HepG2 (cell line): ENCODE measurements around the gene CTSA. TPM values are rescaled to one million over a fixed set of nuclear protein-coding genes. Genes with fewer than 3 reads are reported as not detected.

Source experiments
- AGO2 ChIP-seq: fragments of 200-400 bp; formaldehyde crosslinking; optimal IDR thresholded peaks from 2 replicates; pipeline ENCODE3; 2017; ENCODE audit warnings: mild to moderate bottlenecking, low read depth, low read length, moderate library complexity
- AKAP8 ChIP-seq: sonication (generic); formaldehyde crosslinking; IDR thresholded peaks from 2 replicates; pipeline ENCODE4 v1.5.1; 2020; ENCODE audit warnings: mild to moderate bottlenecking, missing genetic modification reagents
- CBFB ChIP-seq: sonication (generic); formaldehyde crosslinking; IDR thresholded peaks from 2 replicates; pipeline ENCODE4 v1.4.0; 2020; ENCODE audit warnings: missing genetic modification reagents
- HMGA1 ChIP-seq: sonication (generic); formaldehyde crosslinking; conservative IDR thresholded peaks from 2 replicates; pipeline ENCODE4 v1.4.0; 2020; ENCODE audit warnings: missing genetic modification reagents
- RORA ChIP-seq: sonication (generic); formaldehyde crosslinking; IDR thresholded peaks from 2 replicates; pipeline ENCODE4 v1.5.0; 2020; ENCODE audit warnings: mild to moderate bottlenecking, missing genetic modification reagents, moderate library complexity
- SMARCE1 ChIP-seq: fragments of 450-650 bp; IDR thresholded peaks from 2 replicates; pipeline ENCODE4 v1.6.1; 2017; ENCODE audit warnings: borderline replicate concordance
- SUZ12 ChIP-seq: fragments of 150-350 bp; IDR thresholded peaks from 2 replicates; pipeline ENCODE4 v1.6.1; 2014; ENCODE audit warnings: low read depth, low read length
- ZEB1 ChIP-seq: IDR thresholded peaks from 2 replicates; pipeline ENCODE4 v1.6.1; 2012; ENCODE audit warnings: mild to moderate bottlenecking, low read depth, inconsistent platforms; ENCODE audit not compliant: insufficient replicate concordance
- ZNF121 ChIP-seq: sonication (generic); formaldehyde crosslinking; IDR thresholded peaks from 2 replicates; pipeline ENCODE4 v1.5.0; 2020; ENCODE audit warnings: mild to moderate bottlenecking, missing genetic modification reagents
- ZNF557 ChIP-seq: sonication (generic); formaldehyde crosslinking; IDR thresholded peaks from 2 replicates; pipeline ENCODE4 v1.4.0; 2020; ENCODE audit warnings: missing genetic modification reagents
- polyA plus RNA-seq, 8 experiments: library from polyadenylated mRNA; depleted of rRNA in 3 of 8; stranded (reverse) in 7 of 8; unstranded in 1 of 8; fragments of >200 nt; fragmentation: Illumina TruSeq in 4 of 8; extraction: Trizol in 4 of 8; gene quantifications; 2 replicates each; pipeline versions ENCODE4 v1.2.1 to v1.2.3, GENCODE V29; 2011 to 2016; ENCODE audit warnings: low read depth in 4 of 8, missing spikeins in 1 of 8, mixed read lengths in 1 of 8; ENCODE audit not compliant: insufficient read depth in 1 of 8
- total RNA-seq, 5 experiments: library from RNA; depleted of rRNA; stranded (reverse); fragments of >200 nt; fragmentation: Illumina TruSeq; extraction: Trizol; gene quantifications; 2 replicates each; pipeline ENCODE4 v1.2.3, GENCODE V29; 2016; ENCODE audit warnings: low read depth in 1 of 5
- TF ChIP-seq, protein P1 (sequence below): sonication (generic); formaldehyde crosslinking; IDR thresholded peaks from 2 replicates; pipeline ENCODE4 v1.5.1; 2020; ENCODE audit warnings: mild to moderate bottlenecking, missing genetic modification reagents, moderate library complexity
- TF ChIP-seq, protein P2 (sequence below): conservative IDR thresholded peaks from 2 replicates; pipeline ENCODE4 v1.6.1; 2018; ENCODE audit warnings: missing genetic modification reagents
- TF ChIP-seq, protein P3 (sequence below): sonication (generic); formaldehyde crosslinking; IDR thresholded peaks from 2 replicates; pipeline ENCODE4 v1.4.0; 2020; ENCODE audit warnings: missing genetic modification reagents
- TF ChIP-seq, protein P4 (sequence below): sonication (generic); formaldehyde crosslinking; IDR thresholded peaks from 2 replicates; pipeline ENCODE4; 2020; ENCODE audit warnings: missing genetic modification reagents, mild to moderate bottlenecking, borderline replicate concordance

The CTSA gene
- total and polyA plus RNA-seq, 2 of the 13 experiments (the other 11 are each of a cell fraction or from before 2014, with no cell fraction given): 202 to 231 TPM

DNA sequence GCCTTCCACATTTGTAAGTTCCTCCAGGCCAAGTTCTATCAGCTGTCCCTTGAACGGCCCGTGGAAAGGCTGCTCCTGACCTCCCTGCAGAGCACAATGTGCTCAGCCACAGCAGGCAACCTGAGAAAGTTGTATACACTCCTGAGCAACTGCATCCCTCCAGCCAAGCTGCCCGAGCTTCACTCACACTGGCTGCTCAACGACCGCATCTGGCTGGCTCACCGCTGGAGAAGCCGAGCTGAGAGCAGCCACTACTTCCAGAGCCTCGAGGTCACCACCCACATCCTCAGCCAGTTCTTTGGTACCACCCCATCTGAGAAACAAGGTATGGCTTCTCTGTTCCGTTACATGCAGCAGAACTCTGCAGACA is 8.1 kb upstream of the CTSA start (continued):
- TF ChIP-seq, protein P1, sequence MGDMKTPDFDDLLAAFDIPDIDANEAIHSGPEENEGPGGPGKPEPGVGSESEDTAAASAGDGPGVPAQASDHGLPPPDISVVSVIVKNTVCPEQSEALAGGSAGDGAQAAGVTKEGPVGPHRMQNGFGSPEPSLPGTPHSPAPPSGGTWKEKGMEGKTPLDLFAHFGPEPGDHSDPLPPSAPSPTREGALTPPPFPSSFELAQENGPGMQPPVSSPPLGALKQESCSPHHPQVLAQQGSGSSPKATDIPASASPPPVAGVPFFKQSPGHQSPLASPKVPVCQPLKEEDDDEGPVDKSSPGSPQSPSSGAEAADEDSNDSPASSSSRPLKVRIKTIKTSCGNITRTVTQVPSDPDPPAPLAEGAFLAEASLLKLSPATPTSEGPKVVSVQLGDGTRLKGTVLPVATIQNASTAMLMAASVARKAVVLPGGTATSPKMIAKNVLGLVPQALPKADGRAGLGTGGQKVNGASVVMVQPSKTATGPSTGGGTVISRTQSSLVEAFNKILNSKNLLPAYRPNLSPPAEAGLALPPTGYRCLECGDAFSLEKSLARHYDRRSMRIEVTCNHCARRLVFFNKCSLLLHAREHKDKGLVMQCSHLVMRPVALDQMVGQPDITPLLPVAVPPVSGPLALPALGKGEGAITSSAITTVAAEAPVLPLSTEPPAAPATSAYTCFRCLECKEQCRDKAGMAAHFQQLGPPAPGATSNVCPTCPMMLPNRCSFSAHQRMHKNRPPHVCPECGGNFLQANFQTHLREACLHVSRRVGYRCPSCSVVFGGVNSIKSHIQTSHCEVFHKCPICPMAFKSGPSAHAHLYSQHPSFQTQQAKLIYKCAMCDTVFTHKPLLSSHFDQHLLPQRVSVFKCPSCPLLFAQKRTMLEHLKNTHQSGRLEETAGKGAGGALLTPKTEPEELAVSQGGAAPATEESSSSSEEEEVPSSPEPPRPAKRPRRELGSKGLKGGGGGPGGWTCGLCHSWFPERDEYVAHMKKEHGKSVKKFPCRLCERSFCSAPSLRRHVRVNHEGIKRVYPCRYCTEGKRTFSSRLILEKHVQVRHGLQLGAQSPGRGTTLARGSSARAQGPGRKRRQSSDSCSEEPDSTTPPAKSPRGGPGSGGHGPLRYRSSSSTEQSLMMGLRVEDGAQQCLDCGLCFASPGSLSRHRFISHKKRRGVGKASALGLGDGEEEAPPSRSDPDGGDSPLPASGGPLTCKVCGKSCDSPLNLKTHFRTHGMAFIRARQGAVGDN (CRISPR knock-in tag): 0 out of 2 replicates have a peak, but pooled peaks have one; percentile 9
- TF ChIP-seq AKAP8 (CRISPR knock-in tag) (no peak), SMARCE1 (no peak), ZNF557 (CRISPR knock-in tag) (no peak), ZEB1 (no peak), AGO2 (no peak), RORA (CRISPR knock-in tag) (no peak), HMGA1 (no peak), CBFB (CRISPR knock-in tag) (no peak), SUZ12 (no peak), ZNF121 (CRISPR knock-in tag) (no peak)
- TF ChIP-seq, protein P2, sequence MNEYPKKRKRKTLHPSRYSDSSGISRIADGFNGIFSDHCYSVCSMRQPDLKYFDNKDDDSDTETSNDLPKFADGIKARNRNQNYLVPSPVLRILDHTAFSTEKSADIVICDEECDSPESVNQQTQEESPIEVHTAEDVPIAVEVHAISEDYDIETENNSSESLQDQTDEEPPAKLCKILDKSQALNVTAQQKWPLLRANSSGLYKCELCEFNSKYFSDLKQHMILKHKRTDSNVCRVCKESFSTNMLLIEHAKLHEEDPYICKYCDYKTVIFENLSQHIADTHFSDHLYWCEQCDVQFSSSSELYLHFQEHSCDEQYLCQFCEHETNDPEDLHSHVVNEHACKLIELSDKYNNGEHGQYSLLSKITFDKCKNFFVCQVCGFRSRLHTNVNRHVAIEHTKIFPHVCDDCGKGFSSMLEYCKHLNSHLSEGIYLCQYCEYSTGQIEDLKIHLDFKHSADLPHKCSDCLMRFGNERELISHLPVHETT (CRISPR knock-in tag): no peak
- TF ChIP-seq, protein P3, sequence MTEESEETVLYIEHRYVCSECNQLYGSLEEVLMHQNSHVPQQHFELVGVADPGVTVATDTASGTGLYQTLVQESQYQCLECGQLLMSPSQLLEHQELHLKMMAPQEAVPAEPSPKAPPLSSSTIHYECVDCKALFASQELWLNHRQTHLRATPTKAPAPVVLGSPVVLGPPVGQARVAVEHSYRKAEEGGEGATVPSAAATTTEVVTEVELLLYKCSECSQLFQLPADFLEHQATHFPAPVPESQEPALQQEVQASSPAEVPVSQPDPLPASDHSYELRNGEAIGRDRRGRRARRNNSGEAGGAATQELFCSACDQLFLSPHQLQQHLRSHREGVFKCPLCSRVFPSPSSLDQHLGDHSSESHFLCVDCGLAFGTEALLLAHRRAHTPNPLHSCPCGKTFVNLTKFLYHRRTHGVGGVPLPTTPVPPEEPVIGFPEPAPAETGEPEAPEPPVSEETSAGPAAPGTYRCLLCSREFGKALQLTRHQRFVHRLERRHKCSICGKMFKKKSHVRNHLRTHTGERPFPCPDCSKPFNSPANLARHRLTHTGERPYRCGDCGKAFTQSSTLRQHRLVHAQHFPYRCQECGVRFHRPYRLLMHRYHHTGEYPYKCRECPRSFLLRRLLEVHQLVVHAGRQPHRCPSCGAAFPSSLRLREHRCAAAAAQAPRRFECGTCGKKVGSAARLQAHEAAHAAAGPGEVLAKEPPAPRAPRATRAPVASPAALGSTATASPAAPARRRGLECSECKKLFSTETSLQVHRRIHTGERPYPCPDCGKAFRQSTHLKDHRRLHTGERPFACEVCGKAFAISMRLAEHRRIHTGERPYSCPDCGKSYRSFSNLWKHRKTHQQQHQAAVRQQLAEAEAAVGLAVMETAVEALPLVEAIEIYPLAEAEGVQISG (CRISPR knock-in tag): 0 out of 2 replicates have a peak, but pooled peaks have one; percentile 27
- TF ChIP-seq, protein P4, sequence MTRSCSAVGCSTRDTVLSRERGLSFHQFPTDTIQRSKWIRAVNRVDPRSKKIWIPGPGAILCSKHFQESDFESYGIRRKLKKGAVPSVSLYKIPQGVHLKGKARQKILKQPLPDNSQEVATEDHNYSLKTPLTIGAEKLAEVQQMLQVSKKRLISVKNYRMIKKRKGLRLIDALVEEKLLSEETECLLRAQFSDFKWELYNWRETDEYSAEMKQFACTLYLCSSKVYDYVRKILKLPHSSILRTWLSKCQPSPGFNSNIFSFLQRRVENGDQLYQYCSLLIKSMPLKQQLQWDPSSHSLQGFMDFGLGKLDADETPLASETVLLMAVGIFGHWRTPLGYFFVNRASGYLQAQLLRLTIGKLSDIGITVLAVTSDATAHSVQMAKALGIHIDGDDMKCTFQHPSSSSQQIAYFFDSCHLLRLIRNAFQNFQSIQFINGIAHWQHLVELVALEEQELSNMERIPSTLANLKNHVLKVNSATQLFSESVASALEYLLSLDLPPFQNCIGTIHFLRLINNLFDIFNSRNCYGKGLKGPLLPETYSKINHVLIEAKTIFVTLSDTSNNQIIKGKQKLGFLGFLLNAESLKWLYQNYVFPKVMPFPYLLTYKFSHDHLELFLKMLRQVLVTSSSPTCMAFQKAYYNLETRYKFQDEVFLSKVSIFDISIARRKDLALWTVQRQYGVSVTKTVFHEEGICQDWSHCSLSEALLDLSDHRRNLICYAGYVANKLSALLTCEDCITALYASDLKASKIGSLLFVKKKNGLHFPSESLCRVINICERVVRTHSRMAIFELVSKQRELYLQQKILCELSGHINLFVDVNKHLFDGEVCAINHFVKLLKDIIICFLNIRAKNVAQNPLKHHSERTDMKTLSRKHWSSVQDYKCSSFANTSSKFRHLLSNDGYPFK: no peak
- TF ChIP-seq, all 625 proteins: peak for 17
